CD4-positive, CD25-positive, alpha-beta regulatory T cell (primary cell): Measurements from ENCODE around the gene TTR. TPM values are rescaled to one million over a fixed set of nuclear protein-coding genes. Genes with fewer than 3 reads are reported as not detected.

Source experiments
- ATAC-seq, 2 donors: fragments of 150-1000 bp; cut with Tn5 transposase; one replicate each; pipeline ENCODE4 v1.10.0; 2021; ENCODE audit warnings: low read depth in 2 of 2, moderate number of reproducible peaks in 2 of 2, moderate library complexity in 1 of 2
- DNase-seq, 3 donors: peaks; one replicate each; pipeline versions ENCODE4 v3.0.0 to v3.0.0-alpha.2; 2012 to 2022; ENCODE audit warnings: mixed read lengths in 1 of 3
- H3K27ac ChIP-seq: one replicate; pipeline ENCODE4 v1.7.0; 2013; ENCODE audit warnings: mild to moderate bottlenecking, low read length; ENCODE audit not compliant: insufficient read depth, poor library complexity, severe bottlenecking
- H3K27me3 ChIP-seq: one replicate; pipeline ENCODE4 v1.7.0; 2013; ENCODE audit warnings: low read length; ENCODE audit not compliant: control insufficient read depth, insufficient read depth
- H3K36me3 ChIP-seq: one replicate; pipeline ENCODE4 v1.7.0; 2013; ENCODE audit warnings: mild to moderate bottlenecking, low read length, moderate library complexity; ENCODE audit not compliant: control insufficient read depth, insufficient read depth
- H3K4me1 ChIP-seq: 2 replicates; pipeline ENCODE4 v1.7.0; 2013; ENCODE audit warnings: mild to moderate bottlenecking, low read length; ENCODE audit not compliant: insufficient read depth, control insufficient read depth, poor library complexity, severe bottlenecking
- H3K4me3 ChIP-seq: one replicate; pipeline ENCODE4 v1.7.0; 2013; ENCODE audit warnings: low read depth, mild to moderate bottlenecking, low read length, moderate library complexity
- H3K9me3 ChIP-seq, 2 experiments: 1 replicate in 1 of 2; 2 replicates in 1 of 2; pipeline ENCODE4 v1.7.0; 2013; ENCODE audit warnings: low read length in 2 of 2, mild to moderate bottlenecking in 1 of 2, moderate library complexity in 1 of 2; ENCODE audit not compliant: control insufficient read depth in 2 of 2
- H3K27ac Mint-ChIP-seq, 3 donors: one replicate each; pipeline ENCODE4 v1.8.0; 2020 to 2022; ENCODE audit warnings: mild to moderate bottlenecking in 3 of 3, mixed read lengths in 3 of 3, moderate library complexity in 2 of 3
- H3K27me3 Mint-ChIP-seq: one replicate; pipeline ENCODE4 v1.8.0; 2022; ENCODE audit warnings: mild to moderate bottlenecking, mixed read lengths
- H3K36me3 Mint-ChIP-seq: one replicate; pipeline ENCODE4 v1.8.0; 2020; ENCODE audit warnings: mixed read lengths
- H3K4me1 Mint-ChIP-seq, 4 donors: one replicate each; pipeline ENCODE4 v1.8.0; 2020 to 2022; ENCODE audit warnings: mixed read lengths in 4 of 4, mild to moderate bottlenecking in 1 of 4
- H3K4me3 Mint-ChIP-seq, 4 donors: one replicate each; pipeline ENCODE4 v1.8.0; 2020 to 2022; ENCODE audit warnings: mild to moderate bottlenecking in 4 of 4, mixed read lengths in 4 of 4, moderate library complexity in 3 of 4
- H3K9me3 Mint-ChIP-seq, 7 donors: one replicate each; pipeline ENCODE4 v1.8.0; 2020 to 2022; ENCODE audit warnings: mixed read lengths in 7 of 7, mild to moderate bottlenecking in 3 of 7, moderate library complexity in 2 of 7
- polyA plus RNA-seq, 4 donors: library from polyadenylated mRNA; unstranded; fragments of 300-500 nt; fragmentation: Illumina TruSeq; gene quantifications; one replicate each; pipeline ENCODE4 v1.2.3, GENCODE V29; 2021
- total RNA-seq: library from RNA; stranded (reverse); gene quantifications from one replicate; pipeline ENCODE4 v1.2.3, GENCODE V29; 2022

TTR gene
- total and polyA plus RNA-seq, 5 donors from 2014 or later, result not detected

DNA sequence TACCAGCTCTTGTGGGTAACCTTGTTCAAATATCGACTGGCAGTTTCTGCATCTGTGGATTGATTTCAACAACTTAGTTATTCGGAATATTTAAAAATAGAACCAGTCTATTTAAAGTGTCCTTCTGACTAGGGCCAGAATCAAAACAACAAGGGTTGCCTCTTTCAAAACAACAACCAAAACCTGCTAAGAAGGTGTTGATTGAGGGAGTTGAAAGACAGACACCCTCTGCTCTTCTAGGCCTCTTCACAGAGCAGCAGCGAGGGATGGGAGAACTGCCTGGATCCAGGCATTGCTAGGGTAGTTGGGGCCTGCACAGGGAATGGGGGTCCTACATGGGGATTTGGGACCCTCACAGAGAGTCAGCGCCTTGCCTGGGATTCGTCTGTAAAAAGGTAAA, 19.8 kb downstream of the TTR start:
- H3K4me1 ChIP-seq, result no peaks in the 10 kb centered on the region
- no peak overlapping the region for H3K27ac ChIP-seq
- Mint-ChIP-seq H3K9me3 (no peaks in the 10 kb centered on the region), H3K27me3 (no peaks in the 10 kb centered on the region), H3K36me3 (no peaks in the 10 kb centered on the region), H3K4me1 (no peaks in the 10 kb centered on the region), H3K4me3 (no peak overlapping the region), H3K27ac (no peak overlapping the region)
- H3K4me3 ChIP-seq, result no peak overlapping the region
- H3K9me3 ChIP-seq, result no peaks in the 10 kb centered on the region
- H3K27me3 ChIP-seq, result no peaks in the 10 kb centered on the region
- no peak for DNase-seq
- ATAC-seq, result no peak
- no peaks in the 10 kb centered on the region for H3K36me3 ChIP-seq

DNA sequence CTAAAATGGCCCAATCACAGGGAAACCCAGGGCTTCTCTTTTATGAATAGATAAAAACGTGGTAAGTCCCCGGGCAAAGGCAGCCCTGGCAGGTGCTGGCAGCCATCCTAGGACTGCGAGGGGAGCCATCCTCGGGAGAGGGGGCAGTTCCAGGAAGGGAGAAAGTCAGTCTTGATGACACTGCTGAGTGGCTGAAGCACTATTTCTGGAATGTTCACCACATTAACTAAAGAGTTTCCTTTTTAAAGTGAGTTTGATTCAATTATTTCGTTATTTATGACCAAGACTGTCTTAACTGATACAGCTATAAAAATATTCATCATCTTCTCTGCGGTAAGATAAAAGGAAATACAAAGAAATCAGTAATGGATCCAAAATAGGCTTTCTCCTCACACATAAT, 20.4 kb downstream of the TTR start:
- no peak for ATAC-seq
- Histone ChIP-seq H3K9me3 (no peaks in the 10 kb centered on the region), H3K36me3 (no peaks in the 10 kb centered on the region), H3K4me3 (no peak overlapping the region), H3K4me1 (no peaks in the 10 kb centered on the region), H3K27me3 (no peaks in the 10 kb centered on the region), H3K27ac (no peak overlapping the region)
- Mint-ChIP-seq H3K4me1 (no peaks in the 10 kb centered on the region), H3K27ac (no peak overlapping the region), H3K4me3 (no peak overlapping the region), H3K27me3 (no peaks in the 10 kb centered on the region), H3K9me3 (no peaks in the 10 kb centered on the region), H3K36me3 (no peaks in the 10 kb centered on the region)
- no peak for DNase-seq

DNA sequence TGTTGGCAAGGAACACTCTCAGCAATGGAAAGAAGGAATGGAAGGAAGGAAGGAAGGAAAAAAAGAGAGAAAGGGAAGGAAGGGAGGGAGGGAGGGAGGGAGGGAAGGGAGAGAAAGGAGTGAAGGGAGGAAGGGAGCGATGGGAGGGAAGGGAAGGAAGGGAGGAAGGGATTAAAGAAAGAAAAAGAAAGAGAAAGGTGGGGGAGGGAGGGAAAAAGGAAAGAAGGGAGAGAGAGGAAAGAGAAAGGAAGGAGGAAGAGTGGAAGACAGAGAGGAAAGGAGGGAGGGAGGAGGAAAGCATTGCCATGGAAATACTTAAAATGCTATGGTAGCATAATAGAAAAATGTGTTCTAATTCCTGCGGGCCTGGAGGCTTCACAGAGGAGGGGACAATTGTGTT, 22.4 kb downstream of the TTR start:
- ATAC-seq (no peak), DNase-seq (no peak)
- no peak overlapping the region for H3K4me3 Mint-ChIP-seq
- H3K27ac Mint-ChIP-seq, result no peak overlapping the region
- H3K27ac ChIP-seq, result no peak overlapping the region
- no peaks in the 10 kb centered on the region for H3K27me3 Mint-ChIP-seq
- no peaks in the 10 kb centered on the region for H3K36me3 ChIP-seq
- no peaks in the 10 kb centered on the region for H3K27me3 ChIP-seq
- no peaks in the 10 kb centered on the region for H3K9me3 Mint-ChIP-seq
- H3K9me3 ChIP-seq, result no peaks in the 10 kb centered on the region
- no peaks in the 10 kb centered on the region for H3K4me1 Mint-ChIP-seq
- H3K4me1 ChIP-seq, result no peaks in the 10 kb centered on the region
- no peaks in the 10 kb centered on the region for H3K36me3 Mint-ChIP-seq
- H3K4me3 ChIP-seq, result no peak overlapping the region

DNA sequence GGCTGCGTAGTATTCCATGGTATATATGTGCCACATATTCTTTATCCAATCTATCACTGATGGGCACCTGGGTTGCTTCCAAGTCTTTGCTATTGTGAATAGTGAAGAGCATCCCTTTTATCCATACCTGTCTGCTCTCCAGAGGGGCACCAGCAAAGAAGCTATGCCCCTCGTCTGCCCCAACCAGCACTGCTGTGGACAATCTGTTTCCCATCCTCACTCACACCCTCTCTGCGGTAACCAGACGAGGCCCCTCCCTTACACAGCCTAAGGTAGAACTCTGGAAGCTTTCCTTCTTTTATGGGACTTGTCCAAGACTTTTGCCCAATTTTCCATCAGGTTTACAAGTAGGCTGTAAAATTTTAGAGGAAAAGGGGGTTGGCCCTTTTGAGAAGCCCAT, 24.9 kb downstream of the TTR start:
- no peaks in the 10 kb centered on the region for H3K4me1 ChIP-seq
- DNase-seq (no peak), ATAC-seq (no peak)
- no peaks in the 10 kb centered on the region for H3K27me3 ChIP-seq
- no peaks in the 10 kb centered on the region for H3K36me3 Mint-ChIP-seq
- no peak overlapping the region for H3K4me3 Mint-ChIP-seq
- H3K4me3 ChIP-seq, result no peak overlapping the region
- H3K9me3 ChIP-seq, result no peaks in the 10 kb centered on the region
- no peak overlapping the region for H3K27ac ChIP-seq
- no peaks in the 10 kb centered on the region for H3K9me3 Mint-ChIP-seq
- H3K27me3 Mint-ChIP-seq, result no peaks in the 10 kb centered on the region
- H3K4me1 Mint-ChIP-seq, result no peaks in the 10 kb centered on the region
- H3K27ac Mint-ChIP-seq, result no peak overlapping the region
- no peaks in the 10 kb centered on the region for H3K36me3 ChIP-seq

DNA sequence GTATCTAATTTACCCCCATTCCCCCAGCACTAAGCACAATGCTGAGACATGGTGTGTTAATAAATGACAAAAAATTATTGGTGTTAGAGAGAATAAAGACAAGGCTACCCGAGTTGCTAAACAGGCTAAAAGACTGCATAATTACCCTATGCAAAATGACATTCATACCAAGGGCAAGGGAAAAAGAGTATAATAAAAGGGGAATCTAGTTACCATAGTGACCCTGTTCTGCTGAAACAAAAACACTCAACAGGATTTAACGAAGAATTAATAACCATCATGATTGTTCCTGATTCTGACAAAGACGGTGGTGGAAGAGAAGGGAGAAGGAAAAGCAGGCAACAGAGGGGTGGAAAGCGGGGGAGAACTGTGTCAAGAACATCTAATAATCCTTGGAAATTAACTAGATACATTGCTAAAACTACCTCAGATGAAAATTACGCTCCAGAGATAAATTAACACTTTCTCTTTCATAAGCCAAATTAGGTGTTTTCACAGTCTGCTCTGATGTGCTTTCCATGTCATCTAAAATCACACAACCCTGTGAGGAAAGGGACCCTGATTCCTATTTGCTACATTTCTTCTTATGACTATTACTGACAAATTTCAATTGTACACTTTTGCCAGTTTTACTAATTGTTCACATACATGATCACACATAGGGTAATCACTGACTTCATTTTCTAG, 25.5 kb downstream of the TTR start:
- Mint-ChIP-seq H3K9me3 (no peaks in the 10 kb centered on the region), H3K4me3 (no peak overlapping the region), H3K27ac (no peak overlapping the region), H3K36me3 (no peaks in the 10 kb centered on the region), H3K4me1 (no peaks in the 10 kb centered on the region), H3K27me3 (no peaks in the 10 kb centered on the region)
- Histone ChIP-seq H3K4me1 (no peaks in the 10 kb centered on the region), H3K27ac (no peak overlapping the region), H3K27me3 (no peaks in the 10 kb centered on the region), H3K4me3 (no peak overlapping the region), H3K36me3 (no peaks in the 10 kb centered on the region), H3K9me3 (no peaks in the 10 kb centered on the region)
- ATAC-seq (no peak), DNase-seq (no peak)

DNA sequence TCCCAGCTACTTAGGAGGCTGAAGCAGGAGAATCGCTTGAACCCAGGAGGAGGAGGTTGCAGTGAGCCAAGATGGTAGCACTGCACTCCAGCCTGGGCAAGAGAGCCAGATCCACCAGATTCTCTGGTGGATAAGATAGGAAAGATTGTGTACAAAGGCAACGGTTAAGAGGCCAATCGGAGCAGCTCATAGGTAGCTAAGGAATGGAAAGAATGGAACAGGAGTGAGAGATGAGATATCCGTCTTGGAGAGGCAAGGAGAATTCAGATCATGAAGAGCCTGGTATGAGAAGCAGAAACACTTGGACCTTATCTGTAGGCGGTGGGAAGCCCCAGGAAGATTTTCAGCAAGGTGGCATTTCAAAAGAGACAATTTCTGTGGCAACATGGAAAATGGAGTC, 27.1 kb downstream of the TTR start:
- Mint-ChIP-seq H3K27ac (no peak overlapping the region), H3K4me3 (peak overlapping the region in 1 of 4 donors; percentile 74), H3K4me1 (no peaks in the 10 kb centered on the region), H3K36me3 (no peaks in the 10 kb centered on the region), H3K27me3 (no peaks in the 10 kb centered on the region), H3K9me3 (no peaks in the 10 kb centered on the region)
- Histone ChIP-seq H3K4me1 (no peaks in the 10 kb centered on the region), H3K27ac (no peak overlapping the region), H3K36me3 (no peaks in the 10 kb centered on the region), H3K27me3 (no peaks in the 10 kb centered on the region), H3K9me3 (no peaks in the 10 kb centered on the region), H3K4me3 (no peak overlapping the region)
- DNase-seq (no peak), ATAC-seq (no peak)

DNA sequence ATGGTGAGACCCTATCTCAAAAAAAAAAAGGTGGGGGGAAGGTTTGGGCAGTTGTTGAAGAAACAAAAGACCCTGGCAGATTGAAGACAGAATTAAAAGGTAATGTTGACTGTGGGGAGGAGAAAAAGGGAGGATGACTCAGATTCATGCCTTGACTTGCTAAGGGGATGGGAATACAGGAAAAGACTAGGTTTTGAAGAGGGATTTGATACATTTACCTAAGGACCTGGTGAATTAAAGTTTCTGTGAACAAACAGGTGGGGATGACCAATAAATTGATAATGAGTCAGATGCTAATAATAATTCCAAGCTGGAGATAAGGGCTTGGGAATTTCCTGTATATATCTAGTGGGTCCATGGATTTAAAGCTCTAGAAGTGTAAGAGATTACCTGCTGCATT, 27.6 kb downstream of the TTR start:
- H3K4me1 ChIP-seq, result no peaks in the 10 kb centered on the region
- no peak for ATAC-seq
- no peak for DNase-seq
- H3K27ac Mint-ChIP-seq, result no peak overlapping the region
- no peaks in the 10 kb centered on the region for H3K36me3 Mint-ChIP-seq
- no peaks in the 10 kb centered on the region for H3K9me3 Mint-ChIP-seq
- no peaks in the 10 kb centered on the region for H3K27me3 Mint-ChIP-seq
- H3K4me3 ChIP-seq, result no peak overlapping the region
- no peak overlapping the region for H3K27ac ChIP-seq
- H3K27me3 ChIP-seq, result no peaks in the 10 kb centered on the region
- H3K36me3 ChIP-seq, result no peaks in the 10 kb centered on the region
- no peak overlapping the region for H3K4me3 Mint-ChIP-seq
- H3K4me1 Mint-ChIP-seq, result no peaks in the 10 kb centered on the region
- H3K9me3 ChIP-seq, result no peaks in the 10 kb centered on the region

DNA sequence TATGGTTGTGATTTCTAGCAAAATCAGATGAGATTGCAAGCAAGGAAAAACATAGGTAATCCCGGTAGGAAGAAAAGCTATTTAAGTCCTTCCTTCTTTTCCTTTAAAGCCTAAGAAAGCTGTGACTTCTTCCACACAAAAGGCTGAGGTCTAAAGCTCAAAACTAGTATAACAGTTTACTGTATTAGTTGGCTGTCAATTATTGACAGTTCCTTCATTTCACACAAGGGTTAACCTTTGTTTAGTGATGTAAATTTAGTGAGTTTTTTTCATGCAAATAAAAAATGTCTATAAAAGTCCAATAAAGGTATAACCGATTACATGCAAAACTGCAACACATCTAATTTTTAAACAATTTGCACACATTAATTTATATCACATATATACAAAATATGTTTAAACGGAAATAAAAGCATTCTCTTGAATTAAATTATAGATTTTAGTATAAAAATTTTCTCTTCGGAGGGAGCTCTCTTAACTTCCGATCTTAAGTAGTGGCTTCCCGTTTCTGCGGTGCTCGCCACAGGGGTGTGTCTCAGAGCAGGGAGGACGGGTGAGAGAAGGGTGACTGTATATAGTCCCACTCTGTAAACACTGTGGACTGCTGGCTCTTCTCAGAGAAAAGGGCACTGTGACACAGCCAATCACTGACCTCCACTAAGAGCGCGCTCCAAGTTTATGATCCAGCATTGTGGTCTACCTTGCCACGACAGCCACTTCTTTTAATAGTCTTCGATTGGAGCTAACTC, 33.4 kb downstream of the TTR start:
- Histone ChIP-seq H3K9me3 (no peaks in the 10 kb centered on the region), H3K27me3 (no peaks in the 10 kb centered on the region), H3K27ac (no peak overlapping the region), H3K4me3 (no peak overlapping the region), H3K4me1 (no peaks in the 10 kb centered on the region), H3K36me3 (no peaks in the 10 kb centered on the region)
- no peaks in the 10 kb centered on the region for H3K27me3 Mint-ChIP-seq
- DNase-seq, result no peak
- H3K4me3 Mint-ChIP-seq, result no peak overlapping the region
- no peak overlapping the region for H3K27ac Mint-ChIP-seq
- no peaks in the 10 kb centered on the region for H3K36me3 Mint-ChIP-seq
- ATAC-seq, result no peak
- peaks cover 0 to 2% (median 0%) of the 10 kb centered on the region in 7 donors for H3K9me3 Mint-ChIP-seq
- H3K4me1 Mint-ChIP-seq, result no peaks in the 10 kb centered on the region
